Transverse colon (tissue), 4 donors: ENCODE measurements around the gene SIPA1L3. TPM values are rescaled to one million over a fixed set of nuclear protein-coding genes. Genes with fewer than 3 reads are reported as not detected.
A peak's percentile ranks its signal among the peaks of the same experiment; 100 is the strongest.

Experiments used
- DNase-seq: peaks from one replicate; pipeline ENCODE4 v3.0.0-alpha.2; 2019
- H3K27ac ChIP-seq, 4 donors: fragments of 200-600 bp; sonication (generic); 2 replicates each; pipeline ENCODE4 v1.5.1; 2016 to 2018; ENCODE audit warnings: inconsistent platforms in 4 of 4
- H3K27me3 ChIP-seq: fragments of 200-600 bp; sonication (generic); 2 replicates; pipeline ENCODE4 v1.5.1; 2017; ENCODE audit warnings: inconsistent platforms
- H3K36me3 ChIP-seq, 4 donors: fragments of 200-600 bp; sonication (generic); 2 replicates each; pipeline ENCODE4 v1.5.1; 2017 to 2019; ENCODE audit warnings: inconsistent platforms in 4 of 4
- H3K4me1 ChIP-seq, 4 donors: fragments of 200-600 bp; sonication (generic); 2 replicates each; pipeline ENCODE4 v1.5.1; 2017 to 2020; ENCODE audit warnings: inconsistent platforms in 4 of 4
- H3K4me3 ChIP-seq, 4 donors: fragments of 200-600 bp; sonication (generic); 1 replicate in 1 of 4; 2 replicates in 3 of 4; pipeline versions ENCODE4 v1.5.1 to v1.6.1; 2017 to 2019; ENCODE audit warnings: inconsistent platforms in 4 of 4
- H3K9me3 ChIP-seq, 2 donors: fragments of 200-600 bp; sonication (generic); 2 replicates each; pipeline ENCODE4 v1.5.1; 2017 to 2019; ENCODE audit warnings: inconsistent platforms in 2 of 2
- EP300 ChIP-seq: sonication (generic); formaldehyde crosslinking; IDR thresholded peaks from one replicate; pipeline ENCODE4 v1.6.1; 2017; ENCODE audit warnings: antibody characterized with exemption, low read depth
- POLR2A ChIP-seq: fragments of 450-650 bp; IDR thresholded peaks from one replicate; pipeline ENCODE4 v1.6.1; 2016; ENCODE audit warnings: antibody characterized with exemption, mild to moderate bottlenecking, moderate library complexity
- POLR2AphosphoS5 ChIP-seq, 3 donors: sonication (generic); formaldehyde crosslinking; IDR thresholded peaks; one replicate each; pipeline ENCODE4 v1.6.1; 2016; ENCODE audit warnings: antibody characterized with exemption in 3 of 3
- WGBS, 2 donors: methylation state at CpG; one replicate each; pipeline ENCODE4 v1.1.5; 2018; ENCODE audit warnings: low coverage in 1 of 2; 5-methylcytosine and 5-hydroxymethylcytosine counted together
- in situ Hi-C, 4 donors: fragments of 200-750 bp; cut with MboI; loops; one replicate each; pipeline versions ENCODE4 v1.15.0 to v1.15.1; 2017; ENCODE audit warnings: low sequenced_read_pairs in 3 of 4, low pct_ligation_motif_present in 1 of 4, low pct_unique_long_range_greater_than_20kb in 1 of 4
- intact Hi-C: fragments of 100-400 bp; cut with DNase I; formaldehyde crosslinking; loops from one replicate; pipeline ENCODE4 v1.15.1; 2023; ENCODE audit warnings: low total_unique reads
- total RNA-seq, 4 donors: library from RNA; depleted of rRNA; stranded (reverse); fragments of >200 nt; gene quantifications; one replicate each; pipeline ENCODE4 v1.1.0, GENCODE V29; 2016
- TF ChIP-seq, protein P1 (sequence below), 5 experiments: fragments of 200-600 bp in 3 of 5; fragments of 450-650 bp in 2 of 5; sonication (generic) in 3 of 5; IDR thresholded peaks; 1 replicate in 2 of 5; 2 replicates in 3 of 5; pipeline ENCODE4 v1.5.1; 2016 to 2017; ENCODE audit warnings: antibody characterized with exemption in 5 of 5, inconsistent platforms in 3 of 5, mild to moderate bottlenecking in 2 of 5, moderate library complexity in 1 of 5

SIPA1L3 gene
- total RNA-seq, 4 donors from 2014 or later = 191 to 284 (median 231) TPM

- WGBS, 2 donors = 92% methylated on average over 10 of the region's 10 CpGs; no CpG with 5 or more reads in 1 of the 2 donors
- intact Hi-C loops = no loop called here
- Histone ChIP-seq H3K27ac (no peak overlapping the region), H3K4me1 (peaks cover 2 to 55% (median 30%) of the 10 kb centered on the region in 4 donors), H3K27me3 (no peaks in the 10 kb centered on the region), H3K4me3 (no peak overlapping the region), H3K9me3 (no peaks in the 10 kb centered on the region), H3K36me3 (no peaks in the 10 kb centered on the region)
- in situ Hi-C loops = no loop called here
- TF ChIP-seq POLR2A = no peak
- TF ChIP-seq, protein P1, sequence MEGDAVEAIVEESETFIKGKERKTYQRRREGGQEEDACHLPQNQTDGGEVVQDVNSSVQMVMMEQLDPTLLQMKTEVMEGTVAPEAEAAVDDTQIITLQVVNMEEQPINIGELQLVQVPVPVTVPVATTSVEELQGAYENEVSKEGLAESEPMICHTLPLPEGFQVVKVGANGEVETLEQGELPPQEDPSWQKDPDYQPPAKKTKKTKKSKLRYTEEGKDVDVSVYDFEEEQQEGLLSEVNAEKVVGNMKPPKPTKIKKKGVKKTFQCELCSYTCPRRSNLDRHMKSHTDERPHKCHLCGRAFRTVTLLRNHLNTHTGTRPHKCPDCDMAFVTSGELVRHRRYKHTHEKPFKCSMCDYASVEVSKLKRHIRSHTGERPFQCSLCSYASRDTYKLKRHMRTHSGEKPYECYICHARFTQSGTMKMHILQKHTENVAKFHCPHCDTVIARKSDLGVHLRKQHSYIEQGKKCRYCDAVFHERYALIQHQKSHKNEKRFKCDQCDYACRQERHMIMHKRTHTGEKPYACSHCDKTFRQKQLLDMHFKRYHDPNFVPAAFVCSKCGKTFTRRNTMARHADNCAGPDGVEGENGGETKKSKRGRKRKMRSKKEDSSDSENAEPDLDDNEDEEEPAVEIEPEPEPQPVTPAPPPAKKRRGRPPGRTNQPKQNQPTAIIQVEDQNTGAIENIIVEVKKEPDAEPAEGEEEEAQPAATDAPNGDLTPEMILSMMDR (IDR thresholded peaks at IDR 0.05) = no peak
- TF ChIP-seq EP300 = no peak
- no peak for TF ChIP-seq POLR2AphosphoS5 (IDR thresholded peaks at IDR 0.05)
- no peak for DNase-seq
Observed at GRCh38 chr19:37926255-37926654, 19.2 kb downstream of the SIPA1L3 start.

GRCh38 chr19:37926711-37927110 is 19.7 kb downstream of the SIPA1L3 start:
- 80 to 93% methylated on average over 3 to 5 of the region's 5 CpGs for WGBS, 2 donors
- Histone ChIP-seq H3K9me3 (no peaks in the 10 kb centered on the region), H3K27me3 (no peaks in the 10 kb centered on the region), H3K27ac (no peak overlapping the region), H3K36me3 (no peaks in the 10 kb centered on the region), H3K4me1 (peaks cover 2 to 59% (median 34%) of the 10 kb centered on the region in 4 donors), H3K4me3 (no peak overlapping the region)
- in situ Hi-C loops = no loop called here
- intact Hi-C loops = no loop called here
- DNase-seq = no peak
- TF ChIP-seq POLR2AphosphoS5 (IDR thresholded peaks at IDR 0.05) (no peak), POLR2A (no peak), EP300 (no peak)

DNA sequence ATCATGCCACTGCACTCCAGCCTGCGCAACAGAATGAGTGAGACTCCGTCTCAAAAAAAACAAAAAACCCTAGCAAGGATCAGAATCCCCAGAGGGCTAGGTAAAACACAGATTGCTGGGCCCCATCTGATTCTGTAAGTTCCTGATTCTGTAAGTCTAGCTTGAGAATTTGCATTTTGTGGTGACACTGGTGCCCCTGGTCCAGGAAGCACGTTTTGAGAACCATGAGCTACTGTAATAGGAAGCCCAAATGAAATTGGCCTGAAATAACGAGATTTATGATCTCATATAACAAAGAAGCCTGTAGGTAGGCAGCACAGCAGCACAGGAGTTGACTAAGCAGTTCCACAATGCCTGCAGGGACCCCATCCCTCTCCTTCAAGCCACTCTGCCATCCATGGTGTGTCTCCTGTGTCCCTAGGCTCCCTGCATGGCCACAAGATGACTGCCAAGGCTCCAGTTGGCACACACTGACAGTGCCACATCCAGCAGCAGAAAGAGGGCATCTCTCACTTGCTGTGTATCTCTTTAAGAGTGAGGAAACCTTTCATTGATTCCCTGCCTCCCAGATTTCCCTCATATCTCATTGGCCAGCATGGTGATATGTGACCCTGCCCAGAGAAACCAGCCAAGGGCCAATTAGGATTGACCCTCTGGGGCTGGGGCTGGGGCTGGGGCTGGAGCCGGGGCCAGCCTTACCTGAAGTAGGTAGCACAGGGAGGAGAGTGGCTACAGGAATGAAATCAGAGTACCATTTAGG is 21.7 kb downstream of the SIPA1L3 start:
- intact Hi-C loops = no loop called here
- Histone ChIP-seq H3K27me3 (no peaks in the 10 kb centered on the region), H3K9me3 (no peaks in the 10 kb centered on the region), H3K4me1 (peaks cover 2 to 69% (median 46%) of the 10 kb centered on the region in 4 donors), H3K4me3 (no peak overlapping the region), H3K27ac (peak overlapping the region in 2 of 4 donors; percentile 8 to 32), H3K36me3 (no peaks in the 10 kb centered on the region)
- no peak for DNase-seq
- TF ChIP-seq EP300 (no peak), POLR2AphosphoS5 (IDR thresholded peaks at IDR 0.05) (no peak)
- TF ChIP-seq, protein P1 (IDR thresholded peaks at IDR 0.05) = no peak
- in situ Hi-C loops = no loop called here
- 0 to 52% methylated on average over 1 to 5 of the region's 5 CpGs for WGBS, 2 donors

GRCh38 chr19:37929355-37929923 is 22.4 kb downstream of the SIPA1L3 start:
- in situ Hi-C loops (no loop called here), intact Hi-C loops (no loop called here)
- no peaks in the 10 kb centered on the region for H3K9me3 ChIP-seq
- DNase-seq = no peak
- no peak overlapping the region for H3K27ac ChIP-seq
- no peaks in the 10 kb centered on the region for H3K36me3 ChIP-seq
- peaks cover 0 to 71% (median 50%) of the 10 kb centered on the region in 4 donors for H3K4me1 ChIP-seq
- H3K27me3 ChIP-seq = no peaks in the 10 kb centered on the region
- WGBS, 2 donors = 91 to 100% methylated on average over 3 to 4 of the region's 4 CpGs
- H3K4me3 ChIP-seq = no peak overlapping the region
- no peak for TF ChIP-seq POLR2A
- TF ChIP-seq EP300 = no peak
- TF ChIP-seq POLR2AphosphoS5 (IDR thresholded peaks at IDR 0.05) = no peak
- TF ChIP-seq, protein P1 (IDR thresholded peaks at IDR 0.05) = no peak
